RCC 7860 (cell line): ENCODE measurements around the gene TEX19.
"Not testable (repeated sequence)": the region's sequence is repeated elsewhere in the genome, so short reads cannot be mapped to it uniquely, and the experiment has no call there.

Source experiments
- DNase-seq: peaks from one replicate; pipeline ENCODE4 v3.0.0-alpha.2; 2015; ENCODE audit warnings: low spot score
- FAIRE-seq: peaks from 2 replicates; lab custom pipeline; 2012; peaks lifted over from hg19 to GRCh38; lab: Jason Lieb, UNC

Gene TEX19

DNA sequence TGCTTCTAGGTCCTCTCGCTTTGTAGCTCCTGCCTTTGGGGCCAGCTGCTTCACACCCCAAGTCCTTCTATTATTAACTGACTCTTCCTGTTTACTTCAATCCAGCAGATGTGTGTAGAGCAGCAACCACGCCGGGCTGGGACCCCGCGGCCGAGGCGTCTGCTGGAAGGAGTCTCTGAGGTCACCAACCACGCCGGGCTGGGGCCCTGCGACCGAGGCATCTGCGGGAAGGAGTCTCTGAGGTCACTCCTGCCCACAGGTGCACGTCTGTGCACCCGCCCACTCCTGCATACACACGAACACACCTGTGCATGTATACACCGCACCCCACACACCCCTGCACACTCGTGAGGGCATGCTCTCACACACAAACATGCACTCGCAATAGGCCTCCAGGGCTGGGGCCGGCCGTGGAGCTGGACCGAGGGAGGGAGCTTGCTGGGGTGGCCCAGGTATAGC lies 7.8 kb upstream of the TEX19 start:
- no peak for DNase-seq
- FAIRE-seq: no peak

DNA sequence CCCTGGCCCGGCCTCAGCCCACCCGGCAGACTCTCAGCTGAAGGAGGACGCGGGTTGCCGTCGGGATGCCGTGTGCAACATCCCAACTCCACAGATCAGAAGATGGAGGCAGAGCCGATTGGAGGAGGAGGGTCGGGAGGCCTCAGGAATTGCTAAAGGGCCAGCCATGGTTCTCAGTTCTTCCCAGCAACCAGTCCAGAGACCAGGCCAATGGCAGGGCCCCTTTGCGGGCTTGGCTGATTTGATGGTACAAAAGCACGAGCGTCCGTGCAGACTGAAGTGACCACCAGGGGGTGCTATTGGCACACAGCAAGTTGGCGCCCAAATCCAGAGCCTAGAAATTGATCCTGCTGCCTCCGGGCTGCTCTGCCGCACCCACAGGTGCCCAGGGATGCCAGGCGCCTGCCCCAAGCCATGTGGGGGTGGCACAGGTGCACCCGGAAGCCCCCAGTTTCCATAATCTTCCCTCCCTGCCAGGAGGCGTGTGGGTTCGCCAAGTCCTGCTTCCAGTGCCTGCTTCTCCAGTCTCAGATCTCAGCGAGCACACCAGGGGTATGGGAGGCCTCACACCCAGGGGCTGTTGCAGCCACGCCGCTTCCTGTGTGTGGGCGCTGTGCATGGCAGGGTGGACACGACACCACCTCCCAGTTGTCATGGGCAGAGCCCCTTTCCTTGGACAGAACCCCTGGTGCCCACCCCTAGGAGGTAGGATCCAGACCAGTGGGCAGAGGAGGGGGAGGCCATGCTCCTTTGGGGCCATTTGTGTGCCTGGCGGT lies 7.1 kb upstream of the TEX19 start:
- DNase-seq (peak; percentile 69), FAIRE-seq (no peak)

DNA sequence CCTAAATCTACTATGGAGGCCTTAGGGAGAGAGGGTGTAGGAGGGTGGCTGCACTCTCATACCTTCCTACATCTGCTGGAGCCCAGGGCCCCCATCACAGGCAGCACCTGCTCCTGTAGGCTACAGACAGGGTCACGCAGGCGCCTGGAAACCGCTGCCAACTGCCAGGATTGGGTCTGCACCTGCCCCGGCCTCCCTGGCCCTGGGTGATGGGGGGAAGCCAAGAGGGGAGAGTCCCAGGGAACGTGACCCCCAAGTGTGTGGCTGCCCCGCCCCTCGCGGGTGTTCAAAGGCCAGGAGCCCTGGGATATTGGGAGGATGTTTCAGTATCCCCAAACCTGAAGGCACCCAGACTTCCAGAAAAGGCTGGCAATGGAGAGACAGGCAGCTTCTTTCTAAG lies 5.6 kb upstream of the TEX19 start:
- DNase-seq (no peak), FAIRE-seq (no peak)

DNA sequence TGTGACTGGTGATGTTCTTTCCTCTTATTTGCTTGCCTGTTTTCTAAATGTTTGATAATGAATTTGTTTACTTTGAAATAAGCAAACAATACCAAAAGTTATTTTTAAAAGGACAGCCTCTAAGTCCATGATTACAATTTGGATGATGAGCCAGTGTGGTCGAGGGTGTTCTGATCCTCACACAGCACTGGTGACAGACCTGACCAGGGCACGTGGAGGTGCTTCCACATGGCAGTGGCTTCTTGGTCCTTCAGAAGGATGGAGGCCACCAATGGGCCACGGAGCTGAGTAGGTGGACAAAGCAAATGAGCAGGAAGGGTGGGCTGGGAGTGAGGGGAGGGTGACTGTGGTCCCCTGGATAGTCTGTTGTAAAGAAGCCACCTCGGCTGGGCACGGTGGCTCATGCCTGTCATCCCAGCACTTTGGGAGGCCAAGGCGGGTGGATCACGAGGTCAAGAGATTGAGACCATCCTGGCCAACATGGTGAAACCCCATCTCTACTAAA lies 4.2 kb upstream of the TEX19 start:
- DNase-seq (no peak), FAIRE-seq (no peak)

DNA sequence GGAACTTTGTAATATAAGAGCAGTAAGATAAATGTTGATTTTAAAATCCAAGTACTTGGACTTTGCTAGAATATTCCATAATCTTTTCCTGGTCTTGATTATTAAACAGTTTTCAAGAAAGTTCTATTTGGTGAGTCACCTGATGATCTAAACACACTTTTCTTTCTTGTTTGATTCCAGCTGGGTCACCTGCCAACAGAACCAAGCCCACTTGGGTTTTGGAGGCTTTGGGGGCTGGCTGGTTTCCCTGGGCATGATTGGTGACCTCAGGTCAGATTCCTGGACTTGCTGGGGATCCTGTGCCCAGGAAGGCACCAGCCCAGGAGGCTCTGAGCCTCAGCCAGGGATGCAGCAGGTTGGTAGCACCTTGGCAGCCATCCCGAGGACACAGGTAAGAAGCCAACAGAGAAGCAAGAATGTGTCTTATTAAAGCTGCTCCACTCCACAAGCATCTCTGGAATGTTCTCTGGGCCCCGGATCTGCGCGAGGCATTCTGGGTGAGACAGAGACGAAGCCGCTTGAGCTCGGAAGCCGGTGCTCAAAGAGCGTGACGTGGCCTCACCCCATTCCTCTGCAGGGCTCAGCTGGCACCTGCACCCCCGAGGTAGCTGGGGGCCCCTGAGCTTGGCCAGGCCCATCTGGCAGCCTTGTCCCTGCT lies 3.1 kb upstream of the TEX19 start:
- DNase-seq (no peak), FAIRE-seq (no peak)

DNA sequence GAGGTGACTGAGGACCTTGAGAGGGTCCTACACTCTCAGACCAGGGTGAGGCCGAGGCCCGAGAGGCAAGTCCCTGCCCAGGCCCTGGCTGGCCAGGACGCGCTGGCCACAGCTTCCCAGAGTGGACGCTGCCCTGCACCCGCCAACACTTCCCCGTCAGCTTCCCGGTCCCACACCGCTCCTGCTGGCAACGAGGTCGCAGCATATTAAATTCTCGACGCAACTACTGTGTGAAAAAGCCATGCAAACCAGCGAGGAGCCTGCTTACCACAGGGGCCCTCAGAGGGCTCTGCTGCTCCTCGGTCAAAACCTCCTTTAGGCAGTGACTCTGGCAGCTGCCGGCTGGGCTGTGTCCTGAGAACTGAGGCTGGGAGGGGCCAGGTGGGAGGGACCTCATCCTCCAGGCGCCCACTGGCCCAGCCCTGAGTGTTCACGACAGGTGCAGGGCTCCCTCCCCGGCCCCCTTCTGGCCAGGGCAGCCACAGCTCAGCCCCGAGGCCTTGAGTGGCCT lies 2.1 kb upstream of the TEX19 start:
- no peak for FAIRE-seq
- DNase-seq: no peak

DNA sequence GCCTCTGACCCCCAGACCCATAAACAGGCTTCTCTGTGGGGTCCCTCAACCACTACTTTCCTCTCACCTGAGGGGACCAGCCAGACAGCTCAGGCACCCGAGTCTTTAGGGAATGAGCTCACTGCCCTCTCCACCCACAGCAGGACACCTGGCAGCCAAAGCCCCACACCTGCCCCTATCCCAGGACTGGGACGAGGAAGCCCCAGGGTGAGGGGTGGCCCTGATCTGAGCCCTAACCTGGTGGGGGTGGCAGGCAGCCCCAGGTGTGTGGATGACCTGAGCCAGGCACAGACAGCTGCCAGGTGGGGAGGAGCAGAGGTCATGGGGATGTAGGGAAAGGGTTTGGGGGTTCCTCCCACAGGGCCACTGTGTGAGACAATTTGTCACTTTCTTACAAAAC lies 1.7 kb upstream of the TEX19 start:
- FAIRE-seq: no peak
- no peak for DNase-seq

DNA sequence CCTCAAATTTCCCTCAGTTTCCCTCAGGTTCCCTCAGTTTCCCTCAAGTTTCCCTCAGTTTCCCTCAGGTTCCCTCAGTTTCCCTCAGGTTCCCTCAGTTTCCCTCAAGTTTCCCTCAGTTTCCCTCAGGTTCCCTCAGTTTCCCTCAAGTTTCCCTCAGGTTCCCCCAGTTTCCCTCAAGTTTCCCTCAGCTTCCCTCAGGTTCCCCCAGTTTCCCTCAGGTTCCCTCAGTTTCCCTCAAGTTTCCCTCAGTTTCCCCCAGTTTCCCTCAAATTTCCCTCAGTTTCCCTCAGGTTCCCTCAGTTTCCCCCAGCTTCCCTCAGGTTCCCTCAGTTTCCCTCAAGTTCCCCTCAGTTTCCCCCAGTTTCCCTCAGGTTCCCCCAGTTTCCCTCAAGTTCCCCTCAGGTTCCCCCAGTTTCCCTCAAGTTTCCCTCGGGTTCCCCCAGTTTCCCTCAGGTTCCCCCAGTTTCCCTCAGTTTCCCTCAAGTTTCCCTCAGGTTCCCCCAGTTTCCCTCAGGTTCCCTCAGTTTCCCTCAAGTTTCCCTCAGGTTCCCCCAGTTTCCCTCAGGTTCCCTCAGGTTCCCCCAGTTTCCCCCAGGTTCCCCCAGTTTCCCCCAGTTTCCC lies 516 bp downstream of the TEX19 start:
- FAIRE-seq, DNase-seq: not testable (repeated sequence)

DNA sequence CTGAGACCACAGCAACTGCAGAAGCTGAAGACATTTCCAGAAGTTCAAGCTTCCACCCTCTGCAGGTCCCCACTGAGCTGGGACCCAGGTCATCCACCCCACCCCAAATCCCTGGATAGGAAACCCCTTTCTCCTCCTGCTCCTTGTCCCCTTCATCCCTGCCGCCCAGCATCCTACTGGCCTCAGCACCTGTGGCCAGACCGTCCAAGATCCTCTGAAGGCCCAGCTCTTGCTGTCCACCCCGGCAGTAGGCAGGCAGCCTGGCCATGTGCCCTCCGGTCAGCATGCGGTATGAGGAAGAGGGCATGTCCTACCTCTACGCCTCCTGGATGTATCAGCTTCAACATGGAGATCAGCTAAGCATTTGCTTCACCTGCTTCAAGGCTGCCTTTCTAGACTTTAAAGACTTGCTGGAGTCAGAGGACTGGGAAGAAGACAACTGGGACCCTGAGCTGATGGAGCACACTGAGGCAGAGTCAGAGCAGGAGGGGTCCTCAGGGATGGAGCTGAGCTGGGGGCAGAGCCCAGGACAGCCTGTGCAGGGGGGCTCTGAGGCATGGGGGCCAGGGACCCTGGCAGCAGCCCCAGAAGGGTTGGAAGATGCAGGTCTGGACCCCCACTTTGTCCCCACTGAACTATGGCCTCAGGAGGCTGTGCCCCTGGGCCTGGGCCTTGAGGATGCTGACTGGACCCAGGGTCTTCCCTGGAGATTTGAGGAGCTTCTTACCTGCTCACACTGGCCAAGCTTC lies 3.0 kb downstream of the TEX19 start:
- DNase-seq (no peak), FAIRE-seq (no peak)

DNA sequence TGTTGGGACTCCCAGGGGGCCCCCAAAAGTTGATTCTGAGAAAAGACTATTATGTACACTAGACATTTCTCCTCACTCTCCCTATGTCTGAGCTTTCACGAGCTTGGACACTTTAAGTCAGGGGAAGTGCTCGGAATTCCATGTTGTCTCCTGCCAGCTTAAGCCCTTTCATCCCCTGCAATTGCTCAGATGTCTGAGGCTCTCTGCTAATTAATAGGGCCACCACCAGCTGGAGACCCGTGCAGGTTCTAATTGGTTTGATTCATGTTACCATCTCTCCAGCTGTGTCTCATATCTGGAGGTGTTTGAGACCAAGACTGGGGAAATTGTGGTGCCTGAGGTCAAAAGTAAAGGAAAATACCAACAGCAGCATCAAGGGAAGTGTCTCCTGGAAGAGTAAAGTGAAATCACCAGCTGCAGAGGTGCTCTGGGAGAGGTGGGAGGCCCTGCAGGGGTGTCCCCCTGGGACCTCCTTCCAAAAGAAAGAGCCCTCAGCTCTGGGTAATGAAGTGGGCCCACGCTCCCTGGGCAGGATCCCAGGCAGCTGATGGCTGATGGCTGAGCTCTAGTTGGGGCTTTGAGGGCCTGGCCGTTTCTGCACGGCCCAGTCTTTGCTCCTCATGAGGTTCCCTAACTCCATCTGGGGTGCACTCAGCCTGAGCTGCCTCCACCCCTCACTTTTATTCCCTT lies 6.7 kb downstream of the TEX19 start:
- FAIRE-seq (no peak), DNase-seq (no peak)

DNA sequence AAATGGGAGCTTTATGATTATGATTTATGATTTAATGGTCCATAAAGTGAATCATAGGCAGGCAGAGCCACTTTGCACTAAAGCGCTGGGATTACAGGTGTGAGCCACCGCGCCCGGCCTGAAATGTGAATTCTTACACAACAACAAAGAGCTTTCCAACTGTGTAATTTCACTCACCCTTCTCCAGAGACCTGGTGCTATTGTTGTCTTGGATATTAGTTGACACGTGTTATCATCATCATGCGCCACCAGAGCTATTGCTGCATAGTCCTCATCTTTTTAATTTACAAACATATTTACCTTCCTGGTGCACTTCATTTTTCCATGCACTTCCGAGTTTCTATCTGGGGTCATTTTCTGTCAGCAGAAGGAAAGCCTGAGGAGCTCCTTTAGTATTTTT lies 7.7 kb downstream of the TEX19 start:
- FAIRE-seq (no peak), DNase-seq (no peak)

DNA sequence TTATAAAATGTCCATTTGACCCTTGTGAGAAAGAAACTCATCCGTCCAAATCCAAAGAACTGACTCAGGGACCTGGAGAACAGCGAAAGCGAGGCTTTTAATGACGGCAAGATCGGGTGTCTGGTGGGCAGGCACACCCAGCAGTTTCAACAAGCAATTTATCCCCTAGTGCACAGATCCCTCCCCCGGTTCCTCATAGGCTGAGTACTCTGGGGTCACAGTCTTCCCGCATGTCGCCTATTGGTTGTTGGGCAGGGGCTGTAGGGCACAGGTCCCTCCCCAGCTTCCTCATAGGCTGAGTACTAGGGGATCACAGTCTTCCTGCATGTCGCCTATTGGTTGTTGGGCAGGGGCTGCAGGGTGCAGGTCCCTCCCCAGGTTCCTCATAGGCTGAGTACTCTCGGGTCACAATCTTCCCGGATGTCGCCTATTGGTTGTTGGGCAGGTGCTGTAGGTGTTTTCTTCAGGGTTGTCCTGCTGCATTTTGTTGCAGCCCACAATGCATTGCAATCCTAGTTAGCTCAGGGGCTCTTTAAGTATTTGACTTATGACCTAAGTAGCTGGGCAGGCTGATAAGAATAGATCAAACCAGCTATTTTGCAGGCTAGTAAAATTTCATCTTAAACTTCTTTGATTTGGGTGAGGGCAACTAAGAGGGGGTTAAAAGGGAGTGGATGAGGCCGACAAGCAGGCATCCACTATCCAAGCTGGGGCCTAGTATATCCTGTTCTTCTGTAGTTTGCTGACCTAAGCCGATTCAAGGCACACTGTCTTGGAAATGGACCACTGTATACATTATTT lies 8.9 kb downstream of the TEX19 start:
- DNase-seq: no peak
- no peak for FAIRE-seq

DNA sequence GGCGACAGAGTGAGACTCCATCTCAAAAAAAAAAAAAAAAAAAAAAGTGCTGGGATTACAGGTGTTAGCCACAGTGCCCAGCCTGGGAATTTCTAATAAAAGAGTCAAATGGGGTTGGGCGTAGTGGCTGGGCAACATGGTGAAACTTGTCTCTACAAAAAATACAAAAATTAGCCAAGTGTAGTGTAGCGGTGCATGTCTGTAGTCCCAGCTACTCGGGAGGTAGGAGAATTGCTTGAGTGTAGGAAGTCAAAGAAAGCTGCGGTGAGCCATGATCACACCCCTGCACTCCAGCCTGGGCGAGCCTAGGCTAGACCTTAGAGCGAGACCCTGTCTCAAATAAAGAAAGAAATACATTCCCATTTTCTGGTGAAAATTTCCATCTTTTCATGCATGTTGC lies 10.2 kb downstream of the TEX19 start:
- DNase-seq: no peak
- FAIRE-seq: no peak

DNA sequence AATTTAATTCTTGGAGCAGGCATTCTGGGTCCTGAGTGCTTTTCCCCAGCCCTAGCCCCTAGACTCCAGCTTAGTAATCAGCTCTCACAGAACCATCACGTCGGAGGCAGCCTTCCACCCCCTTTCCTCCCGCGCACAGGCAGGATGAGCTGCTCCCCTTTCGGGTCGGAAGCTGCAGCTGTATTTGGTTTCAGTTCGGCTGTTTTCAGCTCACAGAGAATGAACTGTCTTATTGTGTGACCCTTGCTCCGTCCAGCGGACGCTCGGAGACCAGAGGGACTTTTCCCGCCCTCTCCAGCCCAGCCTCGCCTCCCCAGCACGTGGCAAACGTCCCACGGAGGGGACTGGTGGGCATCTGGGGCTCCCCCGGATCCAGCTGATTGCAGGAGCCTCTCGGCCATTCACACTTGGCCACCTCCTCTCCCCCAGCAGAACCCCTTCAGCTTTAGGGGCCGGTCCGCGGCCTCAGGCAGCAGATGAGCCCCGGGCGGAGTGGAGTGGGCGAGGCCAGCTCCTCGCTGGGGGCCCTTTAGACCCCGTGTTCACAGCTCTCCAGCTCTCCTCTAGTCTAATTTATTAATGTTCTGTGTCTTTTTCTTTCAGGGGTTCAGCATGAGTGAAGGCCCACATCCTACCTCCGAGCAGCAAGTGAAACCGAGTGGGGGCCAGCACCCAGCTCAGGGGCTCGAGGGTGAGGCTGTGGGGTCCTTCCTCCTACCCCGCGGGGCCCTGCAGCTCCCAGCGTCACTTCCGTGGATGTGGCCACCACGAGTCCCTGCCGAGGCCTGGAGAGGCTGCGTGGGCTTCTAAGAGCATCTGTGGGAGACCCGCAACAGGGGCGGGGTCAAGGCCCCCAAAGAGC lies 11.7 kb downstream of the TEX19 start:
- FAIRE-seq (no peak), DNase-seq (no peak)

DNA sequence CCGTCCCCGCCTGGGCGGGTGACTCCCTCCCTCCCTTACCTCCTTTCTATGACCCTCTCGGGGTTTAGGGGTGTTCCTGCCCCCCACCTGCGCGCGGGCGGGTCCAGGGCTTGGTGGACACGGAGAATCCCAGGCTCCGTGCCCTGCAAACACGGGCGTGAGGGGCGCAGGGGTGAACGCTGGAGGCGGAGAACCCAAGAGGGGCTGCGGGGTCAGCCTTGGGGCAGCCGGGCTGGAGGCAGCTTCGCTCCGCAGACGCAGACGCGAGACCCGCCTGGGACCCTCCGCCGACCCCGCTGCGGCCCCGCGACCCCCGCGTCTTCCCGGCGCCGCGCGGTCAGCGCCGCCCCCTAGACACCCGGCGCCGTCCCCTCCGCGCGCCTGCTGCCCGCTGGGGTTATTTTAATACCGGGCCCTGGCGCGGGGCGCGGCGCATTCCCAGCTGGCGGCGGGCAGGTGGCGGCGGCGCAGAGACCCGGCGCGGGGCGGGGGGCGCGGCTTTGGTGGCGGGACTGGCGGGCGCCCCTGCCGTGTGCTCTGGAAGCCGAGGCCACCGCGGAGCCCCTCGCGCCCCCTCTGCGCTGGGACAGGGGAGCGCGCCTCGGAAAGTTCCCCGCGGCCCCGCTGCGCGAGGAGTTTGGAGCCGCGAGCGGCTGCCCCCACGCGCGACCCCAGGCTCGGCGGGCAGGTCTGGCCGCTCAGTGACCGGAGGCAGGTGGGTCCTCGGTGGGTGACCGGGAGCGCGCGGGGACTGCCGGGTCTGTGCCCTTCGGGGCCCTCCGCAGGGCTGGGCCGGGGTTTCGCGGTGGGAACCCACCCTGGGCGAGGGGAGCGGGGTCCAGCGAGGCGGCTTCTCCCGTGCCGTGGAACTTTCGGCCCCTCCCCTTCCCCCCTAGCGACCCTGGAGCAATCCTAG lies 12.5 kb downstream of the TEX19 start, which contains the start of gene UTS2R:
Gene UTS2R, plus strand, starts transcription at position 433 of the 916 bp plus-strand sequence. CDS start 2,560 bp downstream, outside the sequence.
- no peak for FAIRE-seq
- no peak for DNase-seq

DNA sequence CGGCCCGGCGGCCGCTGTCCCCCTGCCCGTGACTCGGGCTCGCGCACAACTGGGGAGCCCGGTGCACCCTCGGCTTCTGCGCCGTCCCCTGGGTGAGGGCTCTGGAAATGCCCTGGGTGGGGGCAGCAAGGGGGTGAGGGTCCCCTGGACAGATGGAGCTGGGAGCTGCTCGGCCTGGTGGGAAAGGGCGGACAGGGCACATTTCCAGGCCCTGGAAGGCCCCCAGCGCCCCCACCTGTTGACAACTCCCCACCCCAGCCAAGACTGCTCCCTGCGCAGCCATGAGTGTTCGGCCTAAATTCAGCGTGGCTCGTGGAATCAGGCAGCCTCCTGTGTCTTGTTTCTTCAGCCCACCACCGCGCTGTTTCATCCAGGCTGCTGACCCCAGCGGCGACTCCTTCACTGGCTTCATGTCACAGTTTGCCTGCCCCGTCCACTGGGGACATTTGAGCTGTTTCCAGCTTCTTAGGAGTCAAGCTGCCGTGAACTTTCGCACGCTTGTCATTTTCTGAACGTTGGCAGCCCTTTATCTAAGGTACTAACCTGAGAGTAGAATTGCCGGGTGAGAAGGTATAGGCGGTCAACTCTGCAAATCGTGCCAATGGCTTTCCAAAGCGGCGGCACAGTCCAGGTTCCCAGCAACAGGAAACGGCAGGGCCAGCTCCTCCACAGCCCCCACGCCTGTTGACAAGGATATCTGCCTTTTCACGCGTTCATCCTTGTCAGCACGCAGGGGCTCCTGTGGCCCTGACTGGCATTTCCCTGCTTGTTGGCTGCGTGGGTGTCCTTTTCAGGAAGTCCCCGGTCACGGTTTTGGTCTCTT lies 13.4 kb downstream of the TEX19 start:
- FAIRE-seq (no peak), DNase-seq (no peak)

DNA sequence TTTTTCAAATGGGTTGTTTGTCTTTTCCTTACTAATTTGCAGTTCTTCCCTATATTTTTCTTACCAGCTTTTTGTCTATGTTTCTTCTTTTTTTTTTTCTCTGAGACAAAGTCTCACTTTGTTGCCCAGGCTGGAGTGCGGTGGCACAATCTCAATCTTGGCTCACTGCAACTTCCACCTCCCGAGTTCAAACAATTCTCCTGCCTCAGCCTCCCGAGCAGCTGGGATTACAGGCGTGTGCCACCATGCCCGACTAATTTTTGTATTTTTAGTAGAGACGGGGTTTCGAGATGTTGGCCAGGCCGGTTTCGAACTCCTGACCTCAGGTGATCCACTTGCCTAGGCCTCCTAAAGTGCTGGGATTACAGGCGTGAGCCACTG lies 14.0 kb downstream of the TEX19 start:
- FAIRE-seq, DNase-seq: not testable (repeated sequence)
